SK-N-MC (cell line): ENCODE results near the gene FOLR2.

Experiments
- EZH2 ChIP-seq: fragments of 200-600 bp; sonication (generic); IDR thresholded peaks from one replicate; pipeline ENCODE4 v1.6.1; 2017; ENCODE audit warnings: antibody characterized with exemption
- FOXP2 ChIP-seq: optimal IDR thresholded peaks from 2 replicates; pipeline ENCODE3; 2011; ENCODE audit warnings: mild to moderate bottlenecking, moderate library complexity; ENCODE audit not compliant: insufficient read depth; ENCODE audit errors: extremely low read length, control extremely low read depth
- POLR2AphosphoS5 ChIP-seq: IDR thresholded peaks from 2 replicates; pipeline ENCODE4 v1.6.1; 2012; ENCODE audit warnings: mild to moderate bottlenecking, low read depth, low read length, borderline replicate concordance

DNA sequence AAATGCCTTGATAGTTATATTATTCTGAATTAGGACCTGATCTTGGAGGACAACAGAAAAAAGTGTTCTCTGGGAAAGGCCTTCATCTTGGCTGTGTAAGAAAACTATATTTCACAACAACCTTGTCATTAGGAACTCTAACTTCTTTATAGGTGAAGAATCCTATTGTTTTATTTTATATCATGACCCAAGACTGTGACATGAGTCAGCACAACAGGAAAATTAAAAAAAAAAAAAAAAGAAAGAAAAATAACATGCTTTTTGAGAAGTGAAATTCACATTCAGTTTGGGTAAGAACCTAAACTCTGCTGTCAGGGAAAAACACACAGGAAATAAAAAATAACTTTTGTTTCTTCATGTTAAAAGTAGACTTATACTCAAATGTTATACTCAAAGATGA, 11.7 kb upstream of the FOLR2 start:
- TF ChIP-seq EZH2, result no peak
- no peak for TF ChIP-seq POLR2AphosphoS5
- no peak for TF ChIP-seq FOXP2
